Renal cortex interstitium (tissue), 11 donors: Measurements from ENCODE around the gene ZNF275. TPM values are rescaled to one million over a fixed set of nuclear protein-coding genes. Genes with fewer than 3 reads are reported as not detected.
"Not testable (repeated sequence)": the region's sequence is repeated elsewhere in the genome, so short reads cannot be mapped to it uniquely, and the experiment has no call there.

Experiments used
- DNase-seq, 11 donors: peaks; one replicate each; pipeline ENCODE4 v3.0.0-alpha.2; 2013; ENCODE audit warnings: low read depth in 9 of 11, low spot score in 4 of 11; ENCODE audit errors: extremely low read depth in 1 of 11
- polyA plus RNA-seq, 3 donors: library from polyadenylated mRNA; unstranded; fragments of 120-200 nt; gene quantifications; one replicate each; pipeline ENCODE4 v1.2.1, GENCODE V29; 2013; ENCODE audit not compliant: insufficient read length in 3 of 3

Gene ZNF275
- polyA plus RNA-seq, 3 donors: 19.3 to 22.3 (median 20.5) TPM

DNA sequence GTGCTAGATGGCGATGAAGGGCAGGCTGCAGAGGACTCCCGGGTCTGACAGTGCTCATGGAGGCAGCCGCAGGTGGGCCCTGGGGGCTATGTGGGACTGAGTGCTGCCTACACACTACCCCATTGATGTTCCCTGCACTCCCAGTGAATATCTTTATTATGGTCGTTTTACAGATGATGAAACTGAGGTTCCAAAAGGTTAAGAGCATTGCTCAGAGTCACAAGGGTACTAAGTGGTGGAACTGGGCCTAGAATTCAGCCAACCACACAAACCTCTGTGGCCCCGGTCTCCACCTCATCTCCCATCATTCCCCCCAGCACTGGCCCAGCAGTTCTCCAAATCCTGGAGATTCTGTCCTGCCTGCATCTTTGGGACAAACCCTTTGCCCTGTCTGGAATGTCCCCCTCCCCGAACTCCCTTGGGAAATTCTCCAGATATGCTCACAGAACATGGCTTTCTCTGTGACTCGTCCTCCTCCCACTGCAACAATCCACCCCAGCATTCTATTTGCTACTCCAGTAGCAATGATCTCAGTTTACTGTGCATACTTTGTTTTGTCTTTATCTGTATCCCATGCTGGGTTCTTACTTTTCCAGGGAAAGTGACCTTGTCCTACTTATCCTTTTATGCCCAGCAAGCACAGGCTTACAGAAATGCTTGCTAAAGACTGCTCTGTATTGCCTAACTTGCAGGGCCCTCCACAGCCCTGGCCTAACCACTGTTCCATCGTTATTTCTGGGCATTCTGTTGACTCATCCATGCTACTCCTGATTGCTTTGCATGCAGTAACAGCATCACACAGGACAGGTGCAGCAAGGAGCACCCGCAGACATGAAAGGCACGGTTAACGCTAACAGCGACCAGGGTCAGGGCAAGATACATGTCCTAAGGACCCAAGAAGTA lies 26.4 kb upstream of the ZNF275 start:
- DNase-seq: no peak

- no peak for DNase-seq
Observed at GRCh38 chrX:153310901-153311300, 23.1 kb upstream of the ZNF275 start.

- no peak for DNase-seq
Observed at GRCh38 chrX:153312041-153312440, 21.9 kb upstream of the ZNF275 start.

- DNase-seq: no peak
Observed at GRCh38 chrX:153312842-153313241, 21.1 kb upstream of the ZNF275 start.

GRCh38 chrX:153317306-153317705 lies 16.6 kb upstream of the ZNF275 start:
- no peak for DNase-seq

GRCh38 chrX:153317996-153318722 lies 15.8 kb upstream of the ZNF275 start:
- DNase-seq: no peak

DNA sequence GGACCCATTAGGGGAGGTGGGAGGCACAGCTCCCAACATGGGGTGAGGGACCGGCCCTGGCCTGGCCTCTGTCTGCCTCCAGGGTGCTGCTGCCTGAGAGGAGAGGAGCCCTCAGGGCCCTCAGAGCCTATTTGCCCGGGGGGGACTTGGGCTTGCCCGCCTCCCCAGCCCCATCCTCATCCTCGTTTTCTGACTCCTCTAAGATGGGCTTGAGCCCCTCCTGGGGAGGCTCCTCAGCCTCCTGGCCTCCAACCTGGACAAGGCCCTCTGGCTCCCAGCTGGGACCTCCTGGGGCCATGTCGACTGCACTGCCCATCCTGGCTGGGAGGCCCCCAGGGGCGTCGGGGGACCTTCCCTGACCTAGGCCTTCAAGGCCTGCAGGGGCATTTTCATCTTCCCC lies 15.1 kb upstream of the ZNF275 start:
- no peak for DNase-seq

DNA sequence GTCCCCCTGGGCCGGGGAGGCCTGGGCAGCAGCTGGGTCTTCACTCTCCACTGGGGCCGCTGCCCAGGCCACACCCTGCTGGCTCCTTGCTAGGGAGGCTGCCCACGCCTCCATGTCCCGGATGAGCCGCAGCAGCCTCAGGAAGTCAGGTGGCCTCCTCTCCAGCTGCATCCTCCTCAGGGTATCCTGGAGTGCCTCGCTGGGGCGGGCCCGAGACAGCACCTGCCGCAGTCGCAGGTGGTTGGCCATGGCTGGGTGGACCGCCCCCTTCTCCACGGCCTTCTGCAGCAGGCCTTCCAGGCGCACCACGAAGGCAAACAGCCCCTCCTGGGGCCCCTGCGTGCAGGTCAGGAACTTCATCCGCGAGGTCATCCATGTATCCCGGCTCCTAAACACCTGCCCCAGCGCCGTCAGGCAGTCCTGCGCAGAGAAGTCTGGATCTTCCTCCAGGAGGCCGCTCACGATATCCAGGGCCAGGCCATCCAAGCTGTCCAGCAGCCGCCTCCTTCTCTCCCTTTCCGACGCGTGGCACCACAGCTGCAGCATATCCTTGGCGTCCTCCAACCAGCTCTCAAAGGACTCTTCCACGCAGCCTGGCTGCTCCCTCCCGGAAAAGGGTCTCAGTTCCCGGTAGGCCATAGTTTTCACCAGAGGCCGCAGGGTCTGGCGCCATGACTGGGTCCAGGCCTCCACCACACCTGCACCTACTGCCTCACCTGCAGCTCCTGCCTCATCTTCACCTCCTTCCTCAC lies 14.5 kb upstream of the ZNF275 start:
- no peak for DNase-seq

- DNase-seq: not testable (repeated sequence)
Observed at GRCh38 chrX:153320047-153320443, 13.9 kb upstream of the ZNF275 start.

GRCh38 chrX:153320555-153321184 lies 13.3 kb upstream of the ZNF275 start:
- DNase-seq: no peak

- no peak for DNase-seq
Observed at GRCh38 chrX:153321381-153322124, 12.4 kb upstream of the ZNF275 start, which contains the start of gene PNMA6F. PNMA6F (minus strand) TSS chrX:153321767; CDS start chrX:153320674, 1,093 bp downstream.

GRCh38 chrX:153327561-153327960 lies 6.4 kb upstream of the ZNF275 start:
- DNase-seq: no peak

DNA sequence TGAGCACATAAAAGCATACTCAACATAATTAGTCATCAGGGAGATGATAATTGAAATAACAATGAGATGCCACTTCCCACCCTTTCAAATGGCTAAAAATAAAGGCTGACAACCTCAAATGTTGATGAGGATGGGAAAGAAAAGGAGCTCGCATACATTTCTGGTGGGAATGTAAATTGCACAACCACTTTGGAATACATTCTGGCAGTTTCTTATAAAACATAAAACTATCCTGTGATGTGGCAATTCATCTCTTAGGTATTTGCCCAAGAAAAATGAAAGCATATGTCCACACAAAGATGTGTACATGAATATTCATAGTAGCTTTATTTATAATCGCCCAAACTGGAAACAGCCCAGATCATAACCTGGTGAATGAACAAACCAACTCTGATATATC lies 687 bp upstream of the ZNF275 start:
- DNase-seq: no peak

GRCh38 chrX:153334654-153335295 lies 822 bp downstream of the ZNF275 start:
- no peak for DNase-seq

- no peak for DNase-seq
Observed at GRCh38 chrX:153336121-153336894, 2.4 kb downstream of the ZNF275 start.

DNA sequence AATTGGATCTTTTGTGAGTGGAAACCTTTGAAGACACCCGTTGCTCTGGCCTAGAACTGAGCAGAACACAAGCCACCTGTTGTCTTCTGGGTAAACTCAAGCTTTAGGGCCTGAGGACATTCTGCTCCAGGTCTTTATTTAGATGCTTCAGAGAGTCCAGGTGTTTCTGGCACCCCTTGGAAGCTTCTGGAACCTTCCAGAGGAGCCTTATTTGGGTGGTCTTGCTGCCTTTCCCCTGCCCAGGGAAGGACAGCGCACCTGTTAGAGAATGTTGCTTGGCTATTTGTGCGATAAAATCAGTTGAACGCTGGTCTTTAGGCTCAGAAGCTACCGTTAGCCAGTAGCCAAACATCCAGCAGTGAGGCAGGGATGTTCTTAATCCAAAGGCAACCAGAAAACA lies 3.0 kb downstream of the ZNF275 start:
- no peak for DNase-seq

DNA sequence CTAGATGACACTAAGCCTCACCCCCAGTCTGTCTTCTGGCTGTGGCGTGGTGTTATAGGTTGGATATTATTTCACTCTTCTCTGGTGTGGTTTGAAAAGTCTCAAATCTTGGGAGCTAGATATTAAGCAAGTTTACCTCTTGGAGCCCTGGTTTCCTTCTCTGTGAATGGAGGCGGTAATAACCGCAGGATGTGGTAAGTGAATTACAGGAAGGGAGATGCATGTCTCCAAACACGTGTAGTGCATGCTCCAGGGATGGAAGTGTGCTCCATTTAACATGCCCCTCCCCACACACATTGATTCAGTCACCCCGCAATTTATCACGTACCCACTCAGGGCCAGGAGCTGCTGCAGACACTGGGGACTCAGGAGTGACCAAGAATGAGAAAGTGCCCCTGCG lies 4.9 kb downstream of the ZNF275 start:
- DNase-seq: no peak
